ENCODE results near the gene C16orf87.

DNA sequence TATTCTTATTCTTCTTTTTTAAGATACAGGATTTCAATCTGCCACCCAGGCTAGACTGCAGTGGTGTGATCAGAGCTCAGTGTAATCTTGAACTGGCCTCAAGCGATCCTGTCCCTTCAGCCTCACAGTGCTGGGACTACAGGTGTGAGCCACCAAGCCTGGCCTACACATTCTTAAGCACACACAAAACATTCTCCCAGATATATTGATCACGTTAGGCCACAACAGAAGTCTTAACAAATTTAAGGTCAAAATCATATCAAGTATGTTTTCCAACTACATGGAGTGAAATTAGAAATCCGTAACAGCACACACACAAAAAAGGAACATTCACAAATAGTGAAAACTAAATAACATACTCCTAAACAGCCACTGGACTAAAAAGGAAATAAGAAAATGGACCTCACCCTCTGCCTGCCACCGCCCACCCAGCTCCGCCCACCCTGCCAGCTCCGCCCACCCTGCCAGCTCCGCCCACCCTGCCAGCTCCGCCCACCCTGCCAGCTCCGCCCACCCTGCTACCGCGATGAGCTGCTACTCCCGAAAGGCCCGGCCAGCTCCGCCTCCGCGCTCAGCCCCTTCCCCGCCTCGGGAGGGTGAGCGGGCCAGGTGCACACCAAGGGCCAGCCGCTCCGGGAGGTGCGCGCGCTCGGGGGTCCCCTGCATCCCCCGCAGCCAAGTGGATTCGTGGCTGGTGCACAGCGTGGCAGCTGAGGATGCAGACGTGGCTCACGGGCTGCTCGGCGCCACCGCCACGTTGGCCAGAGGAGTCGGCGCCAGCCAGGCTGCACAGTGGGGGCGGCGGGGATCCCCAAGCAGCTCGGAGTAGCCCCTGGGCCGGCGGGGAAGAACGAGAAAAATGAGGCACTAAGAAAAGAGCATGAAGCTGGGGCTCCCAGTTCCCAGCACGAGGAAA, 41.2 kb downstream of the C16orf87 start:
- no peak for TF ChIP-seq POLR2A (IDR thresholded peaks at IDR 0.05)
- TF ChIP-seq, protein P1, sequence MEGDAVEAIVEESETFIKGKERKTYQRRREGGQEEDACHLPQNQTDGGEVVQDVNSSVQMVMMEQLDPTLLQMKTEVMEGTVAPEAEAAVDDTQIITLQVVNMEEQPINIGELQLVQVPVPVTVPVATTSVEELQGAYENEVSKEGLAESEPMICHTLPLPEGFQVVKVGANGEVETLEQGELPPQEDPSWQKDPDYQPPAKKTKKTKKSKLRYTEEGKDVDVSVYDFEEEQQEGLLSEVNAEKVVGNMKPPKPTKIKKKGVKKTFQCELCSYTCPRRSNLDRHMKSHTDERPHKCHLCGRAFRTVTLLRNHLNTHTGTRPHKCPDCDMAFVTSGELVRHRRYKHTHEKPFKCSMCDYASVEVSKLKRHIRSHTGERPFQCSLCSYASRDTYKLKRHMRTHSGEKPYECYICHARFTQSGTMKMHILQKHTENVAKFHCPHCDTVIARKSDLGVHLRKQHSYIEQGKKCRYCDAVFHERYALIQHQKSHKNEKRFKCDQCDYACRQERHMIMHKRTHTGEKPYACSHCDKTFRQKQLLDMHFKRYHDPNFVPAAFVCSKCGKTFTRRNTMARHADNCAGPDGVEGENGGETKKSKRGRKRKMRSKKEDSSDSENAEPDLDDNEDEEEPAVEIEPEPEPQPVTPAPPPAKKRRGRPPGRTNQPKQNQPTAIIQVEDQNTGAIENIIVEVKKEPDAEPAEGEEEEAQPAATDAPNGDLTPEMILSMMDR (IDR thresholded peaks at IDR 0.05), result no peak
